ENCODE data around the gene ZNF319. TPM values are rescaled to one million over a fixed set of nuclear protein-coding genes. Genes with fewer than 3 reads are reported as not detected.

The ZNF319 gene
- total RNA-seq, 4 donors from 2014 or later, result 8.1 to 12.1 (median 8.6) TPM

DNA sequence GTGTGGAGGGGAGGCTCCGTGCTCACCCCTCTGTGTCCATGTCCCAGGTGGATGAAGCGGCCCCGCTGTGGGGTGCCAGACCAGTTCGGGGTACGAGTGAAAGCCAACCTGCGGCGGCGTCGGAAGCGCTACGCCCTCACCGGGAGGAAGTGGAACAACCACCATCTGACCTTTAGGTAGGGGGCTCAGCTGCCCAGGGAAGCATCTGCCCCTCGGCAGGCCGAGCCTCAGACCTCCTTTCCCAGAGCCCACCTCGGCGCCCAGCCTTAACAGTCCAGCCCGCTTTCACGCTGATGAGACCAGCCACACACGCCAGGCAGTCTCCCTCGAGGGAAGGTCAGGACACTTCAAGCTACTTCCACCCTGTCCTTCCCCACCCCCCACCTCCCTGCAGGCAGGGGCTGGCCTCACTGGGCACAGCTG is 37.8 kb upstream of the ZNF319 start:
- H3K4me3 ChIP-seq (ENCODE audit: low read depth, poor library complexity, severe bottlenecking), result no peak overlapping the region
- WGBS, 2 donors, result 87 to 93% methylated on average over 20 of the region's 20 CpGs
- no peak for DNase-seq (ENCODE audit: low spot score in 2 of 2)
- intact Hi-C loops (cut with DNase I; ENCODE audit: low total_unique reads), result no loop called here
- TF ChIP-seq, protein P1, sequence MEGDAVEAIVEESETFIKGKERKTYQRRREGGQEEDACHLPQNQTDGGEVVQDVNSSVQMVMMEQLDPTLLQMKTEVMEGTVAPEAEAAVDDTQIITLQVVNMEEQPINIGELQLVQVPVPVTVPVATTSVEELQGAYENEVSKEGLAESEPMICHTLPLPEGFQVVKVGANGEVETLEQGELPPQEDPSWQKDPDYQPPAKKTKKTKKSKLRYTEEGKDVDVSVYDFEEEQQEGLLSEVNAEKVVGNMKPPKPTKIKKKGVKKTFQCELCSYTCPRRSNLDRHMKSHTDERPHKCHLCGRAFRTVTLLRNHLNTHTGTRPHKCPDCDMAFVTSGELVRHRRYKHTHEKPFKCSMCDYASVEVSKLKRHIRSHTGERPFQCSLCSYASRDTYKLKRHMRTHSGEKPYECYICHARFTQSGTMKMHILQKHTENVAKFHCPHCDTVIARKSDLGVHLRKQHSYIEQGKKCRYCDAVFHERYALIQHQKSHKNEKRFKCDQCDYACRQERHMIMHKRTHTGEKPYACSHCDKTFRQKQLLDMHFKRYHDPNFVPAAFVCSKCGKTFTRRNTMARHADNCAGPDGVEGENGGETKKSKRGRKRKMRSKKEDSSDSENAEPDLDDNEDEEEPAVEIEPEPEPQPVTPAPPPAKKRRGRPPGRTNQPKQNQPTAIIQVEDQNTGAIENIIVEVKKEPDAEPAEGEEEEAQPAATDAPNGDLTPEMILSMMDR (IDR thresholded peaks at IDR 0.05), result no peak
- no peak for TF ChIP-seq POLR2A (IDR thresholded peaks at IDR 0.05)

DNA sequence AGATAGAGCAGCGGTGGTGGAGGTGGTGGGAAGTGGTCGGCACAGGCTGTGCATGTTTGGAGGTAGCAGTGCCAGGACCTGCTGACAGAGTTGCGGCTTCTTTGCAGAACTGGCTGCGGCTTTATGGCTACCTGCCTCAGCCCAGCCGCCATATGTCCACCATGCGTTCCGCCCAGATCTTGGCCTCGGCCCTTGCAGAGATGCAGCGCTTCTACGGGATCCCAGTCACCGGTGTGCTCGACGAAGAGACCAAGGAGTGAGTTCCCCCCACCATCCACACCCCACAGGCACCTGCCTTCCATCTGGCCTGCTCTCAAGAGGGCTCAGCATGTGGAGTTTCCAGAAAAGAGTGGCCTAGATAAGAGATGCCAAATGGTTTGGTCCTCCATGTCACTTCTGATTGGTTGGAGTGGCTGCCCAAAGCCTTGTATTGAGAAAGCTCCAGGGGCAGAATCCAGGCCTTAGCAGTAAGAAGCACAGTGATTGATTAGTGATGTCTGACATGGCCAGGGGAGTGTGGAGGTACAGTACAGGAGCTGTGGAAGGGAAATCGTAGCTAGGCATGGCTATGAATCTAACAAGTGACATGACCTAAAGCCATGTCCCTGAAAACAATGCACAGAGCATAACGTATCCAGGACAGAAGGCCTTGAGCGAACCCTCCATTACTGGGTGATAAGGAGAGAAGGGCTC is 37.0 kb upstream of the ZNF319 start:
- no peak overlapping the region for H3K4me3 ChIP-seq (ENCODE audit: low read depth, poor library complexity, severe bottlenecking)
- DNase-seq (ENCODE audit: low spot score in 2 of 2), result no peak
- 92 to 96% methylated on average over 16 of the region's 16 CpGs for WGBS, 2 donors
- TF ChIP-seq POLR2A (IDR thresholded peaks at IDR 0.05), result no peak
- TF ChIP-seq, protein P1 (IDR thresholded peaks at IDR 0.05), result no peak
- intact Hi-C loops (cut with DNase I; ENCODE audit: low total_unique reads), result no loop called here

DNA sequence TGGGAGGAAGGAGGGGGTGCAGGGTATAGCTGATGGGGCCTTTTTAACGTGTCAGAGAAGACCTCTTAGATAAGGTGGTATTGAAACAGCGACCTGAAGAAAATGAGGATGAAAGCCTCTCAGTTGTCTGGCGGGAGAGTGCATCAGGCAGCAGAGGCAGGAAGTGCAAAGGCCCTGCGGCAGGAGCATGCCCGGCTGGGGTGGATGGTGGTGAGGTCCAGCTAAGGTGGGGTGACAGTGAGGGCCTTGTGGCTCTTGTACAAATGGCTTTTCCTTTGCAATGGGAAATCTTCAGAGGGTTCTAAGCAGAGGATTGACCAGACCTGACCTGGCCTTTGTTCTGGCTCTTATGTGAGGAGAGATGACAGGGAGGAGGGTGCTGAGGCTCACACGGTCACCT is 36.5 kb upstream of the ZNF319 start:
- H3K4me3 ChIP-seq (ENCODE audit: low read depth, poor library complexity, severe bottlenecking), result no peak overlapping the region
- no peak for DNase-seq (ENCODE audit: low spot score in 2 of 2)
- 93 to 94% methylated on average over 6 of the region's 6 CpGs for WGBS, 2 donors
- TF ChIP-seq POLR2A (IDR thresholded peaks at IDR 0.05), result no peak
- TF ChIP-seq, protein P1 (IDR thresholded peaks at IDR 0.05), result no peak
- intact Hi-C loops (cut with DNase I; ENCODE audit: low total_unique reads), result no loop called here

DNA sequence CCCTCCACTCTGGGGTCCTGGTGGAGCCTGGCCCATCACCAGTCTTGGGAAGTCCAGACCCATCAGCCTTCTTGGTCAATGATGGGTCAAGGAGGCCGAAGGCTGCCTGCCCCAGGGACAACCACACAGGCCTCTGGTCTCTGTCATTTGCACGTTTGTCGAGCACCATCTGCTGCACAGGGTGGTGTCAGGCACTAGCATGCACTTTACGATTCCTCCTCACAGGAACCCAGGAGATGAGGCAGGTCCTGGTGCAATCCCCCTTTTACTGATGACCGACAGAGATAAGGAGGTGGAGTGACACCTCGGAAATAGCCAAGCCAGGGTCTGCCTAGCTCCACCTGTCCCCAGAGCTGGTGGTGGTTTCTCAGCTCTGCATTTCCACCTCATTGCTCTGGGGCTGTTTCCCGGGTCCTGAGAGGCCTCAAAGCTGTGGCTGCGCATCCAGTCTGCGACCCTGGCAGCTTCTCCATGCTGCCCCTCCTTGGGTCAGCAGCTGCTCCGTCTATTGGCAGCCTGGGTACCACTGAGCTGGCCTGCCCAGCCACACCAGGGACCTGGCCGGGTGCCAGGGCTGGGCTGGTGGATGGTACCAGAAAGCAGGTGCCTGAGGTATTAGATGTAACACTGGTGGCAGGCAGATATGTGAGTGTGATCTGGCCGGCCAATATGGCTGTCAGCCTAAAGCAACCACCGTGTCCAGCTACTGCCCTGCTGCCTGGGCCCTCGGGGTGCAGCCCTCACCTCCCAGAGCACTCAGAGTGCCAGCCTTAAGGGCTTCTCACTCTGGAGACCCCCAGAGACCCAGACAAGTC is 35.1 kb upstream of the ZNF319 start:
- H3K4me3 ChIP-seq (ENCODE audit: low read depth, poor library complexity, severe bottlenecking), result no peak overlapping the region
- DNase-seq (ENCODE audit: low spot score in 2 of 2), result no peak
- TF ChIP-seq, protein P1 (IDR thresholded peaks at IDR 0.05), result no peak
- no peak for TF ChIP-seq POLR2A (IDR thresholded peaks at IDR 0.05)
- intact Hi-C loops (cut with DNase I; ENCODE audit: low total_unique reads), result no loop called here
- WGBS, 2 donors, result 86 to 89% methylated on average over 13 of the region's 14 CpGs

DNA sequence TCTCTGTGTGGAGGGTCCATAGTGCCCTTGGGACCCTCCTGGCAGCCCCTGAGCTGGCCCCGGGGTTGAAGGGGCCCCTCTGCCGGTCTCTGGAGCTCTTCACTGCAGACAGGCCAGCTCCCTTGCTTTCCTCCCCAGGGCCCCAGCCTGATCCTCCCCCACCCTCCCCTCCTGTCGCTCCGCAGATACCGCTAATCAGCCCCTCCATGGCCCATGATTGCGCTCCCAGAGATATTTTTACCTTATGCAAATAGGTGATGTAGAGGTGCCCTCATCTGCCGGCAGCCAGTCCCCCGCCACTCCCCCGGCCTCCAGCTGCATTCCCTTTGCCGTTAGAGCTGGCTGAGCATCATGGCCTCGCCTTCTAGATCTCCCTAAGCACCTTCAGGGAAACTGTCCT is 34.3 kb upstream of the ZNF319 start:
- WGBS, 2 donors, result 82 to 87% methylated on average over 11 of the region's 11 CpGs
- H3K4me3 ChIP-seq (ENCODE audit: low read depth, poor library complexity, severe bottlenecking), result no peak overlapping the region
- no peak for TF ChIP-seq POLR2A (IDR thresholded peaks at IDR 0.05)
- TF ChIP-seq, protein P1 (IDR thresholded peaks at IDR 0.05), result no peak
- intact Hi-C loops (cut with DNase I; ENCODE audit: low total_unique reads), result no loop called here
- no peak for DNase-seq (ENCODE audit: low spot score in 2 of 2)
